Measurements from ENCODE around the gene PLCH2. TPM values are rescaled to one million over a fixed set of nuclear protein-coding genes. Genes with fewer than 3 reads are reported as not detected.

Gene PLCH2
- total RNA-seq, 2 donors from 2014 or later = 6.9 to 7.1 TPM

- Mint-ChIP-seq H3K36me3 (no peaks in the 10 kb centered on the region), H3K9me3 (no peaks in the 10 kb centered on the region), H3K27ac (no peak overlapping the region)
- peak in 1 of 2 donors; percentile 4 for ATAC-seq
- DNase-seq (ENCODE audit: low spot score in 2 of 2) = no peak
Observed at GRCh38 chr1:2506901-2507565, 30.9 kb downstream of the PLCH2 start.

- DNase-seq (ENCODE audit: low spot score in 2 of 2) = no peak
- no peak for ATAC-seq
- no peaks in the 10 kb centered on the region for H3K9me3 Mint-ChIP-seq
- H3K36me3 Mint-ChIP-seq = no peaks in the 10 kb centered on the region
- H3K27ac Mint-ChIP-seq = no peak overlapping the region
Observed at GRCh38 chr1:2507744-2508155, 31.7 kb downstream of the PLCH2 start.

GRCh38 chr1:2508180-2508579 lies 32.1 kb downstream of the PLCH2 start:
- Mint-ChIP-seq H3K27ac (no peak overlapping the region), H3K9me3 (no peaks in the 10 kb centered on the region), H3K36me3 (no peaks in the 10 kb centered on the region)
- no peak for DNase-seq (ENCODE audit: low spot score in 2 of 2)
- ATAC-seq = no peak

- no peaks in the 10 kb centered on the region for H3K36me3 Mint-ChIP-seq
- no peaks in the 10 kb centered on the region for H3K9me3 Mint-ChIP-seq
- no peak for DNase-seq (ENCODE audit: low spot score in 2 of 2)
- no peak for ATAC-seq
- H3K27ac Mint-ChIP-seq = peak overlapping the region in 1 of 2 donors; percentile 50
Observed at GRCh38 chr1:2508751-2509150, 32.7 kb downstream of the PLCH2 start.

- no peak overlapping the region for H3K27ac Mint-ChIP-seq
- no peaks in the 10 kb centered on the region for H3K9me3 Mint-ChIP-seq
- DNase-seq (ENCODE audit: low spot score in 2 of 2) (no peak), ATAC-seq (no peak)
- H3K36me3 Mint-ChIP-seq = no peaks in the 10 kb centered on the region
Observed at GRCh38 chr1:2509589-2509988, 33.5 kb downstream of the PLCH2 start.

GRCh38 chr1:2510366-2511155 lies 34.5 kb downstream of the PLCH2 start:
- Mint-ChIP-seq H3K27ac (no peak overlapping the region), H3K9me3 (no peaks in the 10 kb centered on the region), H3K36me3 (no peaks in the 10 kb centered on the region)
- DNase-seq (ENCODE audit: low spot score in 2 of 2) (no peak), ATAC-seq (no peak)

- ATAC-seq (peak in 1 of 2 donors; percentile 8), DNase-seq (ENCODE audit: low spot score in 2 of 2) (no peak)
- Mint-ChIP-seq H3K27ac (no peak overlapping the region), H3K9me3 (no peaks in the 10 kb centered on the region), H3K36me3 (no peaks in the 10 kb centered on the region)
Observed at GRCh38 chr1:2512862-2513421, 36.9 kb downstream of the PLCH2 start.

GRCh38 chr1:2513939-2514652 lies 38.0 kb downstream of the PLCH2 start:
- ATAC-seq (no peak), DNase-seq (ENCODE audit: low spot score in 2 of 2) (no peak)
- H3K36me3 Mint-ChIP-seq = no peaks in the 10 kb centered on the region
- H3K27ac Mint-ChIP-seq = no peak overlapping the region
- no peaks in the 10 kb centered on the region for H3K9me3 Mint-ChIP-seq

- Mint-ChIP-seq H3K9me3 (no peaks in the 10 kb centered on the region), H3K36me3 (no peaks in the 10 kb centered on the region), H3K27ac (no peak overlapping the region)
- DNase-seq (ENCODE audit: low spot score in 2 of 2) (no peak), ATAC-seq (no peak)
Observed at GRCh38 chr1:2514863-2515762, 39.0 kb downstream of the PLCH2 start.

- ATAC-seq = no peak
- no peaks in the 10 kb centered on the region for H3K9me3 Mint-ChIP-seq
- DNase-seq (ENCODE audit: low spot score in 2 of 2) = no peak
- H3K36me3 Mint-ChIP-seq = no peaks in the 10 kb centered on the region
- no peak overlapping the region for H3K27ac Mint-ChIP-seq
Observed at GRCh38 chr1:2515763-2516080, 39.6 kb downstream of the PLCH2 start.

GRCh38 chr1:2516124-2516523 lies 40.0 kb downstream of the PLCH2 start:
- DNase-seq (ENCODE audit: low spot score in 2 of 2) = no peak
- H3K9me3 Mint-ChIP-seq = no peaks in the 10 kb centered on the region
- no peak for ATAC-seq
- no peaks in the 10 kb centered on the region for H3K36me3 Mint-ChIP-seq
- no peak overlapping the region for H3K27ac Mint-ChIP-seq

- peak overlapping the region in 1 of 2 donors; percentile 68 for H3K27ac Mint-ChIP-seq
- H3K9me3 Mint-ChIP-seq = no peaks in the 10 kb centered on the region
- ATAC-seq (no peak), DNase-seq (ENCODE audit: low spot score in 2 of 2) (no peak)
- H3K36me3 Mint-ChIP-seq = no peaks in the 10 kb centered on the region
Observed at GRCh38 chr1:2516946-2517345, 40.9 kb downstream of the PLCH2 start.

- H3K27ac Mint-ChIP-seq = no peak overlapping the region
- no peaks in the 10 kb centered on the region for H3K9me3 Mint-ChIP-seq
- DNase-seq (ENCODE audit: low spot score in 2 of 2) (no peak), ATAC-seq (no peak)
- H3K36me3 Mint-ChIP-seq = no peaks in the 10 kb centered on the region
Observed at GRCh38 chr1:2517966-2518365, 41.9 kb downstream of the PLCH2 start.

GRCh38 chr1:2518528-2518927 lies 42.4 kb downstream of the PLCH2 start:
- Mint-ChIP-seq H3K27ac (no peak overlapping the region), H3K36me3 (no peaks in the 10 kb centered on the region), H3K9me3 (no peaks in the 10 kb centered on the region)
- no peak for DNase-seq (ENCODE audit: low spot score in 2 of 2)
- ATAC-seq = no peak

- H3K9me3 Mint-ChIP-seq = no peaks in the 10 kb centered on the region
- no peak for DNase-seq (ENCODE audit: low spot score in 2 of 2)
Observed at GRCh38 chr1:2519029-2519685, 43.1 kb downstream of the PLCH2 start.

GRCh38 chr1:2519729-2520128 lies 43.6 kb downstream of the PLCH2 start:
- H3K36me3 Mint-ChIP-seq = no peaks in the 10 kb centered on the region
- no peak overlapping the region for H3K27ac Mint-ChIP-seq
- DNase-seq (ENCODE audit: low spot score in 2 of 2) = no peak
- no peaks in the 10 kb centered on the region for H3K9me3 Mint-ChIP-seq
- ATAC-seq = no peak

More at GRCh38 chr1:2519029-2519685, 43.1 kb downstream of the PLCH2 start:
- ATAC-seq = no peak
- H3K36me3 Mint-ChIP-seq = no peaks in the 10 kb centered on the region
- H3K27ac Mint-ChIP-seq = no peak overlapping the region
